Measurements from ENCODE around the gene TNK1.
"Not testable (repeated sequence)": the region's sequence is repeated elsewhere in the genome, so short reads cannot be mapped to it uniquely, and the experiment has no call there.

Gene TNK1

DNA sequence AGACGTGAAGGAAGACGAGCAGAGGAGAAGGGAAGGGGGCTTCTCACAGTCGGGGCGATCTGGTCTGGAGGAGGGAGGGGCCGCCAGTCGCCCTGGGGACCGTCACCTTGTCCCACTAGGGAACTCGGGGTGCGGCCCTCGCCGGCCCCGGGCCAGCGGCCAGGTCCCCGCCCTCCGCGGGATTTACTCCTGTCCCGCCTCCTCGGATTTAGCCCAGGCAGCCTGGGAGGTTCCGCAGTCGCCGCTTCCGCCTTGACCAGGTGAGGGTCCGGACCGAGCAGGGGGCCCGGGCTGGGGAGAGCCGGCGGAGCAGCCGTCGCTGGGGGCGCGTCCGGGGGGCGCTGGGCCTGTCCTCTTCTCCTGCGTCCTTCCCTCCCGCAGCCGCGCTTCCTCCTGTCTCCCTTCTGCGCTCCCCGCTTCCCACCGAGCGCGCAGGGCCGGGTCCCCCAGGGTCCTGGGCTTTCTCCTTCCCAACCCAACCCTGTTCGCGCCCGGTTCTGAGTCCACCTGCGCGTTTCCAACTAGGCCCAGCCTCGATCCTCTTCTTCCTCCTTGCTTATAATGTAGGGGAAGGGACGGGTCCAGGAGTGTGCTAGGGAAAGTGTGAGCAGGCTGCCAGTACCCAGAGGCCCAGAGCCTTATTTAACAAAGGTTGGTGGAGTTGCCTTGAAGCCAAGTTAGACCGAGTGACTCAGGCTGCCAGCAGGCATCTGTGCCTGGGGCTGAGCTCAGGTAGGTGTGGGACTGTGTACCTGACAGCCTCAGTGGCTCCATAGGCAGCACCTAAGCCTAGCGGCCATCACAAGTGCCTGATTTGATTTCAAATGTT is at the start of gene TNK1:
TNK1 (plus strand) TSS at position 235 of the 829 bp plus-strand sequence. CDS start 1,838 bp downstream, outside the sequence.
- DNase-seq (ENCODE audit: low read depth in 2 of 2) = no peak

DNA sequence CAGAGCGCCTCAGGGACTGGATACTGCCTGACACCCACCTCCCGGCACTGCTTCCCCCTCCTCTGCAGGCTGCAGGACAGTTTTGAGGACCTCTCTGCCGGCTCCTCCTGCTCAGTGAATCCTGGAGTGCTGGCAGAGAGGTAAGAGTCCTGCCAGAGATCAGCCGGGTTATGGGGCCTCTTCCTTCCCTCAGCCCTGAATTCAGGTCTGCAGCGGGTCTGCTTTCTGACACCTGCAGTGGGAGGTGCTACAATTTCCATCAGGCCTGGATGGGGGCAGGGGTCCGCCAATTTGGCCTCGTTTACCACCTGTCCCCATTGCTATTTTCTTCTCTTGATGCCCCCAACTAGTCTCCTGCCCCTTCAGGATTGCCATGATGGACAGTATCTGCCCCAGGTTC is 48.8 kb upstream of the TNK1 start:
- DNase-seq (ENCODE audit: low read depth in 2 of 2) = no peak

DNA sequence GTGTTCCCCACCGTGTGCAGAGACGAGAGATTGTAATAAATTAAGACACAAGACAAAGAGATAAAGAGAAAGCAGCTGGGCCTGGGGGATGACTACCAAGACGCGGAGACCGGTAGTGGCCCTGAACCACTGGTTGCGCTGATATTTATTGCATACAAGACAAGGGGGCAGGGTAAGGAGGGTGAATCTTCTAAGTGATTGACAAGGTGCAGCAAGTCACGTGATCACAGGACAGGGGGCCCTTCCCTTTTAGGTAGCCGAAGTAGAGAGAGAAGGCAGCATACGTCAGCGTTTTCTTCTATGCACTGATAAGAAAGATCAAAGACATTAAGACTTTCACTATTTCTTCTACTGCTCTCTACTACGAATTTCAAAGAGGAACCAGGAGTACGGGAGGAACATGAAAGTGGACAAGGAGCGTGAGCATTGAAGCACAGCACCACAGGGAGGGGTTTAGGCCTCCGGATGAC is 48.3 kb upstream of the TNK1 start:
- not testable (repeated sequence) for DNase-seq (ENCODE audit: low read depth in 2 of 2)

- DNase-seq (ENCODE audit: low read depth in 2 of 2) = no peak
Observed at GRCh38 chr17:7334938-7335538, 45.9 kb upstream of the TNK1 start.

DNA sequence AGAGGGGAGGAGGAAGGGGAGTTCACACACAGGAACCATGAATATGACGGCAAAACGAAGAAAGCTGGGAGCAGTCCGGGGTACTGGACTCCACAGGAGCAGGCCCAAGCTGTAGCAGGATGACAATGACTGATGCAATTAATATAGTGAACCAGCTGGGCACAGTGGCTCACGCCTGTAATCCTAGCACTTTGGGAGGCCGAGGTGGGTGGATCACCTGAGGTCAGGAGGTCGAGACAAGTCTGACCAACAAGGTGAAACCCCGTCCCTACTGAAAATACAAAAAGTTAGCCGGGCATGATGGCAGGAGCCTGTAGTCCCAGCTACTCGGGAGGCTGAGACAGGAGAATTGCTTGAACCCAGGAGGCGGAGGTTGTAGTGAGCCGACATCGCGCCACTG is 45.1 kb upstream of the TNK1 start:
- not testable (repeated sequence) for DNase-seq (ENCODE audit: low read depth in 2 of 2)

GRCh38 chr17:7336240-7337175 is 44.4 kb upstream of the TNK1 start, which contains the start of gene ACAP1:
Gene ACAP1 (plus strand): TSS chr17:7336529. CDS start chr17:7336735, 206 bp downstream.
- peak in 1 of 2 donors; percentile 88 for DNase-seq (ENCODE audit: low read depth in 2 of 2)

- DNase-seq (ENCODE audit: low read depth in 2 of 2) = not testable (repeated sequence)
Observed at GRCh38 chr17:7337600-7337999, 43.3 kb upstream of the TNK1 start.

DNA sequence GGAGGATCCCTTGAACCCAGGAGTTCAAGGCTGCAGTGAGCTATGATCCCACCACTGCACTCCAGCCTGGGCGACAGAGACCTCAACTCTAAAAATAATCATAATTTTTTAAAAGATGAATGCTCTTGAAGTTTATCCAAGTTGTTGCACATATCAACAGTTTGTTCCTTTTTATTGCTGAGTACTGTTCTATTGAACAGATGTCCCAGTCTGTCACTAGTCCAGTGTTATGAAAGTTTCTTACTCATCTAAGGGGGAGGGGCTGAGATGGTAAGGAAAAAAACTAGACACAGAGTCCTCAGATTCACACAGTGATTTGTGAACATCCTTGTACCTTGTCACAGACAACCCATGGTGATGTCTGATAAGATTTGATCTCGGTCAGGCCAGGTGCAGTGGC is 40.7 kb upstream of the TNK1 start:
- DNase-seq (ENCODE audit: low read depth in 2 of 2) = no peak

DNA sequence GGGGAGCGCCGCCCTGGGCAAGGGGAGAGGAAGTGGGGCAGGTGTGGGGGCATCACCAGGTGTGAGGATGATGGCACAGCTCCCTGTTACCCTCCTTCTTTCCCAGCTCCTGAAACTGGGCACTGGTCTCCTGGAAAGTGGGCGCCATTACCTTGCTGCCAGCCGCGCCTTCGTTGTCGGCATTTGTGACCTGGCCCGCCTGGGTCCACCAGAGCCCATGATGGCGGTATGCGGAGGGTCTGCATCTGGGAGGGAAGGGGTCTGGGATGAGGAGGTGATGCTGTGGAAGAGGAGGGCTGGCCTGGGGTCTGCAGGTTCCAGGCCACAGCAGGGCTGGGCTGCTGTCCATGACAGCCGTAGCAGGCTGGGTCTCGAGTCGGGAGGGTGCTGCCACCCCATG is 39.0 kb upstream of the TNK1 start:
- DNase-seq (ENCODE audit: low read depth in 2 of 2) = no peak

DNA sequence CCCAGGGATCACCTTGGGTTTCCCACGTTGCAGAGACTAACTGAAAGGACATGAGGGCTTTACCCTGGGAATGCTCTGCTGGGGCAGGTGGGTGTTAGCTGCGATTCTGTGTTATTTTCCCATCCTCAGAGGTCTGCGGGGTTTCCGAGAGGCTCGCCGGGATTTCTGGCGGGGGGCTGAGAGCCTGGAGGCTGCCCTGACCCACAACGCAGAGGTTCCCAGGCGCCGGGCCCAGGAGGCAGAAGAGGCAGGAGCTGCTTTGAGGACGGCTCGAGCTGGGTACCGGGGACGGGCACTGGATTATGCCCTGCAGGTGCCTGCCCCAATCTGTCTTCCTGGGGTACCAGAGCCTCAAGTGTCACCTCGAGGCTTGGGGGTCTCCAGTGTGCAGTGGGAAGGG is 37.6 kb upstream of the TNK1 start:
- DNase-seq (ENCODE audit: low read depth in 2 of 2) = no peak

- DNase-seq (ENCODE audit: low read depth in 2 of 2) = no peak
Observed at GRCh38 chr17:7346761-7347614, 33.9 kb upstream of the TNK1 start.

- no peak for DNase-seq (ENCODE audit: low read depth in 2 of 2)
Observed at GRCh38 chr17:7347630-7348477, 33.0 kb upstream of the TNK1 start.

GRCh38 chr17:7348478-7349242 is 32.2 kb upstream of the TNK1 start:
- DNase-seq (ENCODE audit: low read depth in 2 of 2) = no peak

DNA sequence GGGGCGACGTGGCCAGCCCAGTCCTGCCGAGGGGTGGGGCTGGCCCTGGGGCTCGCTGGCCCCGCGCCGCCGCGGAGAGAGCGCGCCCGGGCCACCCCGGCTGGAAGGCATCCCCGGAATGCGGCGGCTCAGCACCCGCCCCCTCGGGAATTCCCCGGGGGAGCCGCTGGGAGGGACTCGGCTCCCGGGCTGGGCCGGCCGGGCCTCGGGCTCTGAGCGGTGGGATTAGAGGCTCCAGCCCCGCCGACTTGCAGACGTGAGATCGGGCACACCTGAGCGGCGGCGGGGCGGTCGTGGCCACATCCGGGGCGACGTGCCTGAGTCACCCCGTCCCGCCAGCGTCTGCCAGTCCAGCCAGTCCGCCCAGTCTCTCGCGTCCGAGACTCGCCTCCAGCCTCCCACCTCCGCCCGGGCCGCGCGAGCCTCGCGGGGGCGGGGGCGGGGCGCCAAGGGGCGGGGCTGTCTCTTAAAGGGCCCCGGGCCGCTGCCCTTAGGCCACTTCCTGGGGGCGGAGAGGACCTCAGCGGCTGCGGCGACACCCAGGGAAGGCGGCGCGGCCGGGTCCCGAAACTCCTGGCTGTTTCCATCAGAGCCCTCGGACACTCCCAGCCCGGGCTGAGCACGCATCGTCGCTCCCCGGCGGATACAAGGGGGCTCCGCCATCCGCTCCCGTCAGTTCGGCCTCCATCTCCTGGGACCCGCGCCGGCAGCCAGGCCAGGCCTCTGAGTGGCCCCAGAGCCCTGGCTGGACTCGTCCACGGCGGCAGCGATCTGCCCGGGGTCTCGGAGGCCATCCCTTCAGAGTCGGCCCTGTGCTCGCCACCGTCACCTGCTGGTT is 29.0 kb upstream of the TNK1 start, which contains the start of gene KCTD11:
KCTD11 (plus strand) TSS at position 498 of the 838 bp plus-strand sequence.
- peak; percentile 55 to 78 for DNase-seq (ENCODE audit: low read depth in 2 of 2)

- DNase-seq (ENCODE audit: low read depth in 2 of 2) = no peak
Observed at GRCh38 chr17:7352503-7352889, 28.4 kb upstream of the TNK1 start.

GRCh38 chr17:7352910-7353635 is 27.8 kb upstream of the TNK1 start:
- no peak for DNase-seq (ENCODE audit: low read depth in 2 of 2)

DNA sequence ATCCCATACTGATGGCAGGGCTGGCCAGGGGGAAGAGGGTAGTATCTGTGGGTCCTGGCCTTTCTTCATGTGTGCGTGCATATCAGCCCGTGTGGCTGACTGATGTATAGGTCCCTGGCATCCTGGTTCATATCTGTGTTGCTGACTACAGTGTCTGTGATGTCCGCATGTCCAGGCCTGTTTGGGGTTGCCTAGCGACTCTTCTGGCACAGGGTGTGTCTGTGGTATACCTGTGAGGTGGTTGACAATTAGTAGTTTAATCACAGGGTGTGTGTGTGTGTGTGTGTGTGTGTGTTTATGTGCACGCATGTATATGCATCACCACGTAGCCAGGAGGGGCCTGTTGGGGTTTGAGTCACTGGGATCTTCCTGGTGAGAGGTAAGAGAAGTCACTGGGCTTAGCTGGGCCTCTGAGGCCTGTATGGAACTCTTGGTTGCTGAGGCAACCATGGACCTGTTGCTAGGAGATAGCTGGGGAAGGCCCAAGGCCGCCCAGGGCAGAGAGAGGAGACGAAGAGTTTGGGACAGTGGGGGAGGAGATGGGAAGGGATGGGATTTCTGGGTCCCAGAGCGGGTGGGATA is 26.5 kb upstream of the TNK1 start:
- peak; percentile 17 to 50 for DNase-seq (ENCODE audit: low read depth in 2 of 2)

Measured in stimulated activated CD4-positive, alpha-beta T cell treated with anti-CD3 and anti-CD28 coated beads, Interleukin-15, amount 100 ng/mL, for 48 hours (primary cell).